K562 (cell line): ENCODE data around the gene RBM20. TPM values are rescaled to one million over a fixed set of nuclear protein-coding genes. Genes with fewer than 3 reads are reported as not detected.

Experiments
- CBFB ChIP-seq: sonication (generic); formaldehyde crosslinking; IDR thresholded peaks from 2 replicates; pipeline ENCODE4 v1.4.0; 2020; ENCODE audit warnings: mild to moderate bottlenecking, missing genetic modification reagents
- GTF2A2 ChIP-seq: IDR thresholded peaks from 2 replicates; pipeline ENCODE4 v1.6.1; 2016; ENCODE audit warnings: mild to moderate bottlenecking, missing genetic modification characterization, missing compliant biosample characterization
- HCFC1 ChIP-seq: IDR thresholded peaks from 2 replicates; pipeline ENCODE4 v1.6.1; 2012; ENCODE audit warnings: low read depth, low read length, improper control_type of control experiment
- HMG20A ChIP-seq: fragments of 450-650 bp; formaldehyde crosslinking; conservative IDR thresholded peaks from 2 replicates; pipeline ENCODE4 v1.4.0; 2020; ENCODE audit warnings: mild to moderate bottlenecking, mixed read lengths
- ILF3 ChIP-seq: fragments of 450-650 bp; IDR thresholded peaks from 2 replicates; pipeline ENCODE4 v1.6.1; 2018; ENCODE audit warnings: antibody characterized with exemption, mild to moderate bottlenecking, moderate library complexity, borderline replicate concordance
- L3MBTL2 ChIP-seq: fragments of 450-650 bp; IDR thresholded peaks from 2 replicates; pipeline ENCODE4 v1.6.1; 2016; ENCODE audit warnings: mild to moderate bottlenecking, moderate library complexity
- MBD2 ChIP-seq: sonication (generic); IDR thresholded peaks from 2 replicates; pipeline ENCODE4 v1.6.1; 2016; ENCODE audit warnings: low read depth, borderline replicate concordance
- MCM2 ChIP-seq: fragments of 450-650 bp; IDR thresholded peaks from 2 replicates; pipeline ENCODE4 v1.6.1; 2017; ENCODE audit warnings: low read depth, mild to moderate bottlenecking
- MTF1 ChIP-seq: fragments of 250-450 bp; sonication (Bioruptor Pico); IDR thresholded peaks from 2 replicates; pipeline ENCODE4 v1.9.0; 2021; ENCODE audit warnings: moderate library complexity, mild to moderate bottlenecking, inconsistent platforms, borderline replicate concordance
- TCFL5 ChIP-seq: fragments of 250-450 bp; sonication (Bioruptor Pico); conservative IDR thresholded peaks from 2 replicates; pipeline ENCODE4 v1.6.1; 2021; ENCODE audit warnings: mild to moderate bottlenecking, moderate library complexity, matching md5 sums
- TFAM ChIP-seq: fragments of 250-450 bp; sonication (Bioruptor Pico); conservative IDR thresholded peaks from 2 replicates; pipeline ENCODE4 v1.5.0; 2021; ENCODE audit warnings: mild to moderate bottlenecking, moderate library complexity
- ZC3H4 ChIP-seq: sonication (generic); formaldehyde crosslinking; IDR thresholded peaks from 2 replicates; pipeline ENCODE4 v1.9.0; 2021; ENCODE audit warnings: missing genetic modification reagents, borderline replicate concordance
- ZMIZ1 ChIP-seq, 2 experiments: fragments of 150-350 bp in 1 of 2; IDR thresholded peaks; 2 replicates each; pipeline ENCODE4 v1.6.1; 2012 to 2016; ENCODE audit warnings: low read depth in 2 of 2, low read length in 2 of 2, mild to moderate bottlenecking in 1 of 2, moderate library complexity in 1 of 2
- ZNF445 ChIP-seq: fragments of 250-450 bp; sonication (Bioruptor Pico); IDR thresholded peaks from 2 replicates; pipeline ENCODE4 v1.4.0; 2020; ENCODE audit warnings: low read depth, mild to moderate bottlenecking, moderate library complexity
- ZNF75A ChIP-seq: fragments of 450-650 bp; formaldehyde crosslinking; IDR thresholded peaks from 2 replicates; pipeline ENCODE4 v1.4.0; 2020; ENCODE audit warnings: mild to moderate bottlenecking
- ZNF830 ChIP-seq: fragments of 250-450 bp; sonication (Bioruptor Pico); IDR thresholded peaks from 2 replicates; pipeline ENCODE4 v1.5.0; 2021; ENCODE audit warnings: mild to moderate bottlenecking
- polyA plus RNA-seq, 8 experiments: library from polyadenylated mRNA; depleted of rRNA in 4 of 8; stranded (reverse) in 5 of 8; unstranded in 3 of 8; fragments of >200 nt; fragmentation: Nextera tagmentation in 2 of 8; fragmentation: Illumina TruSeq in 1 of 8; extraction: Ambion mirVana in 2 of 8; extraction: Trizol in 1 of 8; gene quantifications; 2 replicates each; pipeline versions ENCODE4 v1.2.1 to v1.2.3, GENCODE V29; 2011 to 2014; ENCODE audit warnings: inconsistent platforms in 1 of 8, missing spikeins in 1 of 8
- total RNA-seq, 7 experiments: library from RNA; depleted of rRNA in 6 of 7; stranded (reverse); fragments of >200 nt in 6 of 7; fragmentation: Illumina TruSeq in 2 of 7; extraction: Trizol in 2 of 7; gene quantifications; 2 replicates each; pipeline versions ENCODE4 v1.2.1 to v1.2.3, GENCODE V29; 2011 to 2021; ENCODE audit warnings: low replicate concordance in 1 of 7

RBM20 gene
- total and polyA plus RNA-seq, 9 of the 15 experiments (the other 6 are each of a cell fraction or from before 2014, with no cell fraction given), result 0.63 to 5.7 (median 3.2) TPM

GRCh38 chr10:110857265-110858171, 213.4 kb downstream of the RBM20 start (continued):
- TF ChIP-seq MCM2 (no peak), ZNF830 (no peak), ZMIZ1 (IDR thresholded peaks at IDR 0.05; ENCODE audit: low read depth in 2 of 2, low read length in 2 of 2) (no peak), GTF2A2 (tag) (no peak), TCFL5 (CRISPR knock-in tag) (no peak; the same call in 1 of the 2 replicates), TFAM (CRISPR knock-in tag) (no peak), ZNF445 (CRISPR knock-in tag) (no peak), MTF1 (CRISPR knock-in tag) (no peak), HMG20A (CRISPR knock-in tag) (no peak), ZC3H4 (no peak), ILF3 (no peak), CBFB (CRISPR knock-in tag) (no peak), L3MBTL2 (no peak), MBD2 (0 out of 2 replicates have a peak, but pooled peaks have one; percentile 38), HCFC1 (no peak), ZNF75A (CRISPR knock-in tag) (0 out of 2 replicates have a peak, but pooled peaks have one; percentile 14)
